ENCODE results near the gene EXOC2. TPM values are rescaled to one million over a fixed set of nuclear protein-coding genes. Genes with fewer than 3 reads are reported as not detected.

EXOC2 gene
- total RNA-seq, 4 donors from 2014 or later: 7.6 to 22.5 (median 20.2) TPM

DNA sequence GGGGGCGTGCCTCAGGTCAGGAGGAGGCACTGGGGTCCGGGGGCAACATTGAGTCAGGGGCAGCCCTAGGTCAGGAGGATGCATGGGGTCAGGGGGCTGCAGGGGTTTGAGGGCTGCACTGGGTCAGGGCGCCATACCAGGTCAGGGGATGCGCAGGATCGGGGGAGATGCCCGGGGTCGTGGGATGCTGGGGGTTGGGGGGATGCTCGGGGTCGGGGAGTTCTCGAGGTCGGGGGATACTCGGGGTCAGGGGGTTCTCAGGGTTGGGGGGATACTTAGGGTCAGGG, 727 bp upstream of the EXOC2 start:
- intact Hi-C loops (cut with DNase I; ENCODE audit: low total_unique reads): no loop called here
- peak overlapping the region in 2 of 4 donors; percentile 88 to 99 for H3K4me3 ChIP-seq
- H3K27ac ChIP-seq: no peak overlapping the region
- DNase-seq: no peak
- no peaks in the 10 kb centered on the region for H3K36me3 ChIP-seq
- in situ Hi-C loops (cut with MboI; ENCODE audit: low pct_ligation_motif_present in 1 of 4, low pct_unique_long_range_greater_than_20kb in 1 of 4, low sequenced_read_pairs in 3 of 4): no loop called here
- peaks cover 9 to 16% (median 12%) of the 10 kb centered on the region in 4 donors for H3K4me1 ChIP-seq
- TF ChIP-seq POLR2AphosphoS5 (IDR thresholded peaks at IDR 0.05) (no peak), EP300 (IDR thresholded peaks at IDR 0.05; ENCODE audit: low read depth) (no peak), POLR2A (IDR thresholded peaks at IDR 0.05) (no peak)
- TF ChIP-seq, protein P1, sequence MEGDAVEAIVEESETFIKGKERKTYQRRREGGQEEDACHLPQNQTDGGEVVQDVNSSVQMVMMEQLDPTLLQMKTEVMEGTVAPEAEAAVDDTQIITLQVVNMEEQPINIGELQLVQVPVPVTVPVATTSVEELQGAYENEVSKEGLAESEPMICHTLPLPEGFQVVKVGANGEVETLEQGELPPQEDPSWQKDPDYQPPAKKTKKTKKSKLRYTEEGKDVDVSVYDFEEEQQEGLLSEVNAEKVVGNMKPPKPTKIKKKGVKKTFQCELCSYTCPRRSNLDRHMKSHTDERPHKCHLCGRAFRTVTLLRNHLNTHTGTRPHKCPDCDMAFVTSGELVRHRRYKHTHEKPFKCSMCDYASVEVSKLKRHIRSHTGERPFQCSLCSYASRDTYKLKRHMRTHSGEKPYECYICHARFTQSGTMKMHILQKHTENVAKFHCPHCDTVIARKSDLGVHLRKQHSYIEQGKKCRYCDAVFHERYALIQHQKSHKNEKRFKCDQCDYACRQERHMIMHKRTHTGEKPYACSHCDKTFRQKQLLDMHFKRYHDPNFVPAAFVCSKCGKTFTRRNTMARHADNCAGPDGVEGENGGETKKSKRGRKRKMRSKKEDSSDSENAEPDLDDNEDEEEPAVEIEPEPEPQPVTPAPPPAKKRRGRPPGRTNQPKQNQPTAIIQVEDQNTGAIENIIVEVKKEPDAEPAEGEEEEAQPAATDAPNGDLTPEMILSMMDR (IDR thresholded peaks at IDR 0.05): no peak
- H3K27me3 ChIP-seq: no peaks in the 10 kb centered on the region
- WGBS, 2 donors (ENCODE audit: low coverage in 1 of 2): 84 to 92% methylated on average over 2 to 12 of the region's 12 CpGs
- H3K9me3 ChIP-seq: no peaks in the 10 kb centered on the region

- peak; percentile 64 for DNase-seq
- no peaks in the 10 kb centered on the region for H3K36me3 ChIP-seq
- no peaks in the 10 kb centered on the region for H3K27me3 ChIP-seq
- intact Hi-C loops (cut with DNase I; ENCODE audit: low total_unique reads) (no loop called here), in situ Hi-C loops (cut with MboI; ENCODE audit: low pct_ligation_motif_present in 1 of 4, low pct_unique_long_range_greater_than_20kb in 1 of 4, low sequenced_read_pairs in 3 of 4) (no loop called here)
- no peaks in the 10 kb centered on the region for H3K9me3 ChIP-seq
- 0% methylated on average over 16 of the region's 45 CpGs; no CpG with 5 or more reads in 1 of the 2 donors for WGBS, 2 donors (ENCODE audit: low coverage in 1 of 2)
- H3K4me3 ChIP-seq: peak overlapping the region; percentile 87 to 99 (median 88)
- no peak for TF ChIP-seq POLR2A (IDR thresholded peaks at IDR 0.05)
- TF ChIP-seq POLR2AphosphoS5 (IDR thresholded peaks at IDR 0.05): no peak
- TF ChIP-seq, protein P1 (IDR thresholded peaks at IDR 0.05): no peak
- TF ChIP-seq EP300 (IDR thresholded peaks at IDR 0.05; ENCODE audit: low read depth): no peak
- H3K4me1 ChIP-seq: peaks cover 9 to 16% (median 12%) of the 10 kb centered on the region in 4 donors
- H3K27ac ChIP-seq: peak overlapping the region; percentile 91 to 95 (median 94)
Measured at GRCh38 chr6:692356-692851, 535 bp downstream of the EXOC2 start.

GRCh38 chr6:689223-689622, 3.7 kb downstream of the EXOC2 start:
- Histone ChIP-seq H3K27me3 (no peaks in the 10 kb centered on the region), H3K4me3 (no peak overlapping the region), H3K4me1 (peaks cover 9 to 35% (median 14%) of the 10 kb centered on the region in 4 donors), H3K27ac (peak overlapping the region in 1 of 4 donors; percentile 43), H3K9me3 (no peaks in the 10 kb centered on the region), H3K36me3 (no peaks in the 10 kb centered on the region)
- 45 to 50% methylated on average over 2 of the region's 2 CpGs for WGBS, 2 donors (ENCODE audit: low coverage in 1 of 2)
- in situ Hi-C loops (cut with MboI; ENCODE audit: low pct_ligation_motif_present in 1 of 4, low pct_unique_long_range_greater_than_20kb in 1 of 4, low sequenced_read_pairs in 3 of 4) (no loop called here), intact Hi-C loops (cut with DNase I; ENCODE audit: low total_unique reads) (no loop called here)
- TF ChIP-seq, protein P1 (IDR thresholded peaks at IDR 0.05): no peak
- TF ChIP-seq EP300 (IDR thresholded peaks at IDR 0.05; ENCODE audit: low read depth) (no peak), POLR2A (IDR thresholded peaks at IDR 0.05) (no peak), POLR2AphosphoS5 (IDR thresholded peaks at IDR 0.05) (no peak)
- no peak for DNase-seq

DNA sequence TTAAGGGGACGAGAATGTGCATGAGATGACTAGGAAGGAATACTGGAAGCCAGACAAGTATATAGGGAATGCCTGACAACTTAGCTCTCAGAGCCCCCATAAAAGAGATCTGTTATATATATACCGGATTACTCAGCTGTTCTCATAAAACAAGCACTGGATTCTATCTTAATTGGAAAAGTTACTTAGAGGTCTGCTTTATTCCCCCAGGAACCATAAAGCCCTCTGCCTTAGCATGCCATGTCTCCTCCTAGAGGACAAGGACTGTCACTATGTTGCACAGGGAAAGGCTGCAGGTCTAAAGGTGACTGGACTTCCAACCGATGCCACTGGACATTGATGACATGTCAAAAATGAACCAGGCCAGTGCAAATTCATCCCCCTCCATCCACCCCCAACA, 6.4 kb downstream of the EXOC2 start:
- H3K27ac ChIP-seq: peak overlapping the region in 1 of 4 donors; percentile 1
- H3K4me1 ChIP-seq: peaks cover 3 to 35% (median 4%) of the 10 kb centered on the region in 4 donors
- in situ Hi-C loops (cut with MboI; ENCODE audit: low pct_ligation_motif_present in 1 of 4, low pct_unique_long_range_greater_than_20kb in 1 of 4, low sequenced_read_pairs in 3 of 4) (no loop called here), intact Hi-C loops (cut with DNase I; ENCODE audit: low total_unique reads) (no loop called here)
- no peaks in the 10 kb centered on the region for H3K9me3 ChIP-seq
- DNase-seq: no peak
- H3K36me3 ChIP-seq: no peaks in the 10 kb centered on the region
- no peak overlapping the region for H3K4me3 ChIP-seq
- WGBS, 2 donors (ENCODE audit: low coverage in 1 of 2): 72 to 78% methylated on average over 3 of the region's 3 CpGs
- no peaks in the 10 kb centered on the region for H3K27me3 ChIP-seq
- TF ChIP-seq, protein P1 (IDR thresholded peaks at IDR 0.05): peak in 1 of 5 experiments; percentile 6
- no peak for TF ChIP-seq POLR2AphosphoS5 (IDR thresholded peaks at IDR 0.05)

Measured in transverse colon (tissue), 4 donors.